ENCODE results near the gene KRT15. TPM values are rescaled to one million over a fixed set of nuclear protein-coding genes. Genes with fewer than 3 reads are reported as not detected.

KRT15 gene
- total and polyA plus RNA-seq, 9 of the 15 experiments (the other 6 are each of a cell fraction or from before 2014, with no cell fraction given), result 0.28 to 4.4 (median 0.56) TPM

GRCh38 chr17:41552455-41552854 lies 33.8 kb upstream of the KRT15 start:
- no peaks in the 10 kb centered on the region for H3K79me2 ChIP-seq (ENCODE audit: control insufficient read depth, insufficient read depth, low read length)
- no peak overlapping the region for H3K27ac ChIP-seq (ENCODE audit: extremely low read depth, low read depth, low read length)
- FAIRE-seq, result no peak
- no peak for TF ChIP-seq LARP7 (IDR thresholded peaks at IDR 0.05)
- TF ChIP-seq ZKSCAN1 (IDR thresholded peaks at IDR 0.05; ENCODE audit: low read depth, low read length), result no peak
- TF ChIP-seq BRF1 (IDR thresholded peaks at IDR 0.05; ENCODE audit: borderline replicate concordance, extremely low read depth, insufficient read length), result no peak
- TF ChIP-seq CXXC5 (CRISPR knock-in tag; IDR thresholded peaks at IDR 0.05), result no peak
- H3K9ac ChIP-seq (ENCODE audit: insufficient read depth in 1 of 2, low read depth in 2 of 2, low read length in 2 of 2), result no peak overlapping the region
- in situ Hi-C loops (cut with MboI) (loop anchor here (5.0 kb wide), 1 partner anchor 90 kb away; no protein-coding TSS in a partner anchor), intact Hi-C loops (cut with micrococcal nuclease) (no loop called here)
- H4K20me1 ChIP-seq (replicated peaks; ENCODE audit: control insufficient read depth, insufficient read depth, low read length), result no peaks in the 10 kb centered on the region
- peaks cover 13 to 25% of the 10 kb centered on the region in 2 experiments for H3K27me3 ChIP-seq (ENCODE audit: control insufficient read depth in 2 of 2, insufficient read depth in 2 of 2, low read length in 2 of 2)
- no peaks in the 10 kb centered on the region for H3K36me3 ChIP-seq (ENCODE audit: control insufficient read depth, insufficient read depth, low read length)
- ChIA-PET POLR2A (interaction anchor here (0.6 to 1.0 kb wide), 3 partner anchors 8 to 572 kb away, joined by 3 to 4 read pairs (median 3); no protein-coding TSS in a partner anchor), CTCF (ENCODE audit: low intra/inter-chr PET ratio) (interaction anchor here (5.3 kb wide), 1 partner anchor 111 kb away, joined by 135 read pairs; no protein-coding TSS in a partner anchor)
- peaks cover 25 to 28% of the 10 kb centered on the region in 2 experiments; a peak in 4 of 5 replicates for H3K4me1 ChIP-seq (replicated peaks in 1 of 2; ENCODE audit: control insufficient read depth in 2 of 2, insufficient read depth in 2 of 2, low read length in 2 of 2)
- 26% methylated on average over 5 of the region's 5 CpGs for WGBS (ENCODE audit: insufficient coverage, low coverage, missing lambda C conversion rate)
- no TSS peak for BruUV-seq (replicated peaks)
- DNase-seq (ENCODE audit: extremely low read depth in 1 of 4, low spot score in 3 of 4), result no peak
- H3K4me2 ChIP-seq (ENCODE audit: insufficient read depth, low read length), result no peak overlapping the region
- no peak for ATAC-seq
- no peak overlapping the region for H3K4me3 ChIP-seq
- no peaks in the 10 kb centered on the region for H3K9me1 ChIP-seq (ENCODE audit: control insufficient read depth, insufficient read depth, low read length)
- H2AFZ ChIP-seq (ENCODE audit: low read depth, low read length), result no peak overlapping the region
- H3K9me3 ChIP-seq (replicated peaks; ENCODE audit: control insufficient read depth, insufficient read depth, low read depth, low read length), result no peaks in the 10 kb centered on the region

GRCh38 chr17:41551365-41551764 lies 32.7 kb upstream of the KRT15 start:
- Histone ChIP-seq H3K9me3 (replicated peaks; ENCODE audit: control insufficient read depth, insufficient read depth, low read depth, low read length) (no peaks in the 10 kb centered on the region), H3K9ac (ENCODE audit: insufficient read depth in 1 of 2, low read depth in 2 of 2, low read length in 2 of 2) (no peak overlapping the region), H3K79me2 (ENCODE audit: control insufficient read depth, insufficient read depth, low read length) (no peaks in the 10 kb centered on the region), H3K4me3 (no peak overlapping the region), H3K36me3 (ENCODE audit: control insufficient read depth, insufficient read depth, low read length) (no peaks in the 10 kb centered on the region), H3K4me2 (ENCODE audit: insufficient read depth, low read length) (no peak overlapping the region), H4K20me1 (replicated peaks; ENCODE audit: control insufficient read depth, insufficient read depth, low read length) (no peaks in the 10 kb centered on the region), H3K9me1 (ENCODE audit: control insufficient read depth, insufficient read depth, low read length) (no peaks in the 10 kb centered on the region), H3K4me1 (replicated peaks in 1 of 2; ENCODE audit: control insufficient read depth in 2 of 2, insufficient read depth in 2 of 2, low read length in 2 of 2) (peaks cover 25 to 28% of the 10 kb centered on the region in 2 experiments; a peak in 4 of 5 replicates), H2AFZ (ENCODE audit: low read depth, low read length) (no peak overlapping the region), H3K27ac (ENCODE audit: extremely low read depth, low read depth, low read length) (no peak overlapping the region), H3K27me3 (ENCODE audit: control insufficient read depth in 2 of 2, insufficient read depth in 2 of 2, low read length in 2 of 2) (peaks cover 7 to 14% of the 10 kb centered on the region in 2 experiments)
- FAIRE-seq (no peak), ATAC-seq (no peak), DNase-seq (ENCODE audit: extremely low read depth in 1 of 4, low spot score in 3 of 4) (no peak)
- BruUV-seq (replicated peaks), result no TSS peak
- WGBS (ENCODE audit: insufficient coverage, low coverage, missing lambda C conversion rate), result 39% methylated on average over 4 of the region's 5 CpGs
- in situ Hi-C loops (cut with MboI) (loop anchor here (5.0 kb wide), 1 partner anchor 91 kb away; no protein-coding TSS in a partner anchor), intact Hi-C loops (cut with micrococcal nuclease) (no loop called here)
- POLR2A ChIA-PET, result interaction anchor here (1.2 to 3.1 kb wide), 2 partner anchors 9 to 89 kb away, joined by 4 to 12 read pairs; no protein-coding TSS in a partner anchor
- CTCF ChIA-PET (ENCODE audit: low intra/inter-chr PET ratio), result interaction anchor here (5.3 kb wide), 1 partner anchor 112 kb away, joined by 135 read pairs; no protein-coding TSS in a partner anchor
- TF ChIP-seq CREB3 (tag; conservative IDR thresholded peaks at IDR 0.05; ENCODE audit: low read depth) (no peak), CXXC5 (CRISPR knock-in tag; IDR thresholded peaks at IDR 0.05) (no peak), ZNF184 (CRISPR knock-in tag; IDR thresholded peaks at IDR 0.05) (no peak)
